HG03108 (cell line): ENCODE results near the gene ERCC2.
"Not testable (repeated sequence)": the region's sequence is repeated elsewhere in the genome, so short reads cannot be mapped to it uniquely, and the experiment has no call there.

Experiments used
- ATAC-seq: cut with Tn5 transposase; IDR thresholded peaks from one replicate; pipeline ENCODE4 v1.9.1; 2021; ENCODE audit warnings: moderate library complexity; ENCODE audit not compliant: unreplicated experiment

Gene ERCC2

GRCh38 chr19:45339629-45340028 lies 30.7 kb downstream of the ERCC2 start:
- no peak for ATAC-seq

GRCh38 chr19:45336696-45337251 lies 33.6 kb downstream of the ERCC2 start:
- ATAC-seq, result no peak

GRCh38 chr19:45334881-45335280 lies 35.5 kb downstream of the ERCC2 start:
- not testable (repeated sequence) for ATAC-seq

GRCh38 chr19:45333609-45334303 lies 36.6 kb downstream of the ERCC2 start:
- ATAC-seq, result no peak

GRCh38 chr19:45331411-45331810 lies 39.0 kb downstream of the ERCC2 start:
- ATAC-seq, result no peak

- ATAC-seq, result no peak
Measured at GRCh38 chr19:45327404-45328143, 42.8 kb downstream of the ERCC2 start.

GRCh38 chr19:45324349-45324907 lies 45.9 kb downstream of the ERCC2 start:
- ATAC-seq, result no peak

GRCh38 chr19:45323671-45324081 lies 46.7 kb downstream of the ERCC2 start:
- ATAC-seq, result no peak

- no peak for ATAC-seq
Measured at GRCh38 chr19:45322744-45323281, 47.6 kb downstream of the ERCC2 start, which contains the start of gene CKM. CKM (minus strand) TSS chr19:45322875; CDS start chr19:45319713, 3,162 bp downstream.

GRCh38 chr19:45322311-45322710 lies 48.1 kb downstream of the ERCC2 start:
- no peak for ATAC-seq

- ATAC-seq, result no peak
Measured at GRCh38 chr19:45321848-45322247, 48.5 kb downstream of the ERCC2 start.

GRCh38 chr19:45320997-45321775 lies 49.2 kb downstream of the ERCC2 start:
- no peak for ATAC-seq

- ATAC-seq, result no peak
Measured at GRCh38 chr19:45315304-45315703, 55.1 kb downstream of the ERCC2 start.

- ATAC-seq, result no peak
Measured at GRCh38 chr19:45314708-45315245, 55.6 kb downstream of the ERCC2 start.

- not testable (repeated sequence) for ATAC-seq
Measured at GRCh38 chr19:45312285-45312684, 58.1 kb downstream of the ERCC2 start.

- no peak for ATAC-seq
Measured at GRCh38 chr19:45311621-45312020, 58.8 kb downstream of the ERCC2 start.

- not testable (repeated sequence) for ATAC-seq
Measured at GRCh38 chr19:45309322-45309721, 61.1 kb downstream of the ERCC2 start.

- no peak for ATAC-seq
Measured at GRCh38 chr19:45307361-45307760, 63.0 kb downstream of the ERCC2 start.

- ATAC-seq, result no peak
Measured at GRCh38 chr19:45306518-45307027, 63.8 kb downstream of the ERCC2 start.

- ATAC-seq, result no peak
Measured at GRCh38 chr19:45306040-45306439, 64.3 kb downstream of the ERCC2 start.
